DND-41 (cell line): ENCODE results near the gene CDIPT.

Experiments used
- ATAC-seq: fragments of 200-7000 bp; cut with Tn5 transposase; 3 replicates; pipeline ENCODE4 v1.9.1; 2021; ENCODE audit warnings: low read depth; ENCODE audit not compliant: insufficient read depth
- DNase-seq: peaks from one replicate; pipeline ENCODE4 v3.0.0-alpha.2; 2020
- H2AFZ ChIP-seq: 2 replicates; pipeline ENCODE4 v1.6.0; 2012; ENCODE audit warnings: low read depth, low read length
- H3K27ac ChIP-seq: 2 replicates; pipeline ENCODE4 v1.5.1; 2012; ENCODE audit warnings: low read length, inconsistent platforms
- H3K27me3 ChIP-seq: fragments of 200-600 bp; sonication (generic); 2 replicates; pipeline ENCODE4 v1.6.0; 2012; ENCODE audit warnings: low read length, mild to moderate bottlenecking, inconsistent platforms; ENCODE audit not compliant: insufficient read depth, poor library complexity
- H3K36me3 ChIP-seq: 2 replicates; pipeline ENCODE4 v1.5.1; 2012; ENCODE audit warnings: low read length, inconsistent platforms; ENCODE audit not compliant: insufficient read depth
- H3K4me1 ChIP-seq: 2 replicates; pipeline ENCODE4 v1.5.1; 2012; ENCODE audit warnings: mild to moderate bottlenecking, low read length; ENCODE audit not compliant: insufficient read depth
- H3K4me2 ChIP-seq: 2 replicates; pipeline ENCODE4 v1.6.0; 2012; ENCODE audit warnings: mild to moderate bottlenecking, moderate library complexity, low read length, inconsistent platforms; ENCODE audit not compliant: insufficient read depth
- H3K4me3 ChIP-seq, 2 experiments: fragments of 200-600 bp in 1 of 2; shearing (Covaris generic) in 1 of 2; 2 replicates each; pipeline ENCODE4 v1.5.1; 2012 to 2016; ENCODE audit warnings: inconsistent platforms in 2 of 2, low read length in 2 of 2, mild to moderate bottlenecking in 2 of 2, low read depth in 1 of 2, moderate library complexity in 1 of 2
- H3K79me2 ChIP-seq: 2 replicates; pipeline ENCODE4 v1.6.0; 2012; ENCODE audit warnings: low read length, inconsistent platforms; ENCODE audit not compliant: insufficient read depth
- H3K9ac ChIP-seq: 2 replicates; pipeline ENCODE4 v1.6.0; 2012; ENCODE audit warnings: low read depth, mild to moderate bottlenecking, inconsistent platforms, low read length, moderate library complexity
- H3K9me3 ChIP-seq: 2 replicates; pipeline ENCODE4 v1.5.1; 2012; ENCODE audit warnings: low read length, moderate library complexity, mild to moderate bottlenecking, inconsistent platforms; ENCODE audit not compliant: insufficient read depth, severe bottlenecking
- H4K20me1 ChIP-seq: 2 replicates; pipeline ENCODE4 v1.6.0; 2012; ENCODE audit warnings: low read length; ENCODE audit not compliant: insufficient read depth
- EZH2 ChIP-seq: IDR thresholded peaks from 3 replicates; pipeline ENCODE4 v1.6.1; 2012; ENCODE audit warnings: borderline replicate concordance, low read depth, mild to moderate bottlenecking, moderate library complexity, low read length, inconsistent platforms; ENCODE audit not compliant: severe bottlenecking
- TF ChIP-seq, protein P1 (sequence below): IDR thresholded peaks from 2 replicates; pipeline ENCODE4 v1.5.1; 2012; ENCODE audit warnings: borderline replicate concordance, low read length, moderate library complexity, mild to moderate bottlenecking; ENCODE audit not compliant: poor library complexity, severe bottlenecking; ENCODE audit errors: extremely low read depth

Gene CDIPT

DNA sequence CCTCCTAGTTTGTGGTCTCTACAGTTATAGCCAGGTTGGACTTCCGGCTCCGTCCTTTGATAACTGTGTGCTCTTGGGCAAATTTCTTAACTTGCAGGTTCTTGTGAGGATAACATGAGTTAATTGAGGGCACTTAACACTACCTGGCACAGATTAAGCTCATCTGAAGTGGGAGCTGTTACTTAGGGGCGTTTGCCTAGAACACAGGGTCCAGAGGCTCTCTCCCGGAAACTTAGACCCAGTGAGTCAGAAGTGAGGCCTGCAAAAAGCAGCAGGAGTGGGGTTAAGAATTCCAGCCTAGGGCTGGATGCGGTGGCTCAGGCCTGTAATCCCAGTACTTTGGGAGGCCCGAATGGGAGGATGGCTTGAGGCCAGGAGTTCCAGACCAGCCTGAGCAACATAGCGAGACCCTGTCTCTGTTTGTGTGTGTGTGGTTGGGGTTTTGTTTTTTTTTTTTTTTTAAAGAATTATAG, 41.3 kb downstream of the CDIPT start:
- no peak for DNase-seq
- peaks cover 49% of the 10 kb centered on the region for H3K4me1 ChIP-seq
- H3K4me2 ChIP-seq, result no peak overlapping the region
- H4K20me1 ChIP-seq, result peaks cover 31% of the 10 kb centered on the region
- TF ChIP-seq, protein P1, sequence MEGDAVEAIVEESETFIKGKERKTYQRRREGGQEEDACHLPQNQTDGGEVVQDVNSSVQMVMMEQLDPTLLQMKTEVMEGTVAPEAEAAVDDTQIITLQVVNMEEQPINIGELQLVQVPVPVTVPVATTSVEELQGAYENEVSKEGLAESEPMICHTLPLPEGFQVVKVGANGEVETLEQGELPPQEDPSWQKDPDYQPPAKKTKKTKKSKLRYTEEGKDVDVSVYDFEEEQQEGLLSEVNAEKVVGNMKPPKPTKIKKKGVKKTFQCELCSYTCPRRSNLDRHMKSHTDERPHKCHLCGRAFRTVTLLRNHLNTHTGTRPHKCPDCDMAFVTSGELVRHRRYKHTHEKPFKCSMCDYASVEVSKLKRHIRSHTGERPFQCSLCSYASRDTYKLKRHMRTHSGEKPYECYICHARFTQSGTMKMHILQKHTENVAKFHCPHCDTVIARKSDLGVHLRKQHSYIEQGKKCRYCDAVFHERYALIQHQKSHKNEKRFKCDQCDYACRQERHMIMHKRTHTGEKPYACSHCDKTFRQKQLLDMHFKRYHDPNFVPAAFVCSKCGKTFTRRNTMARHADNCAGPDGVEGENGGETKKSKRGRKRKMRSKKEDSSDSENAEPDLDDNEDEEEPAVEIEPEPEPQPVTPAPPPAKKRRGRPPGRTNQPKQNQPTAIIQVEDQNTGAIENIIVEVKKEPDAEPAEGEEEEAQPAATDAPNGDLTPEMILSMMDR, result no peak
- TF ChIP-seq EZH2, result no peak
- no peaks in the 10 kb centered on the region for H3K9me3 ChIP-seq
- peaks cover 32% of the 10 kb centered on the region for H3K36me3 ChIP-seq
- no peak for ATAC-seq
- no peaks in the 10 kb centered on the region for H3K27me3 ChIP-seq
- H2AFZ ChIP-seq, result no peak overlapping the region
- no peak overlapping the region for H3K4me3 ChIP-seq
- H3K79me2 ChIP-seq, result peaks cover 29% of the 10 kb centered on the region
- no peak overlapping the region for H3K9ac ChIP-seq
- H3K27ac ChIP-seq, result no peak overlapping the region

DNA sequence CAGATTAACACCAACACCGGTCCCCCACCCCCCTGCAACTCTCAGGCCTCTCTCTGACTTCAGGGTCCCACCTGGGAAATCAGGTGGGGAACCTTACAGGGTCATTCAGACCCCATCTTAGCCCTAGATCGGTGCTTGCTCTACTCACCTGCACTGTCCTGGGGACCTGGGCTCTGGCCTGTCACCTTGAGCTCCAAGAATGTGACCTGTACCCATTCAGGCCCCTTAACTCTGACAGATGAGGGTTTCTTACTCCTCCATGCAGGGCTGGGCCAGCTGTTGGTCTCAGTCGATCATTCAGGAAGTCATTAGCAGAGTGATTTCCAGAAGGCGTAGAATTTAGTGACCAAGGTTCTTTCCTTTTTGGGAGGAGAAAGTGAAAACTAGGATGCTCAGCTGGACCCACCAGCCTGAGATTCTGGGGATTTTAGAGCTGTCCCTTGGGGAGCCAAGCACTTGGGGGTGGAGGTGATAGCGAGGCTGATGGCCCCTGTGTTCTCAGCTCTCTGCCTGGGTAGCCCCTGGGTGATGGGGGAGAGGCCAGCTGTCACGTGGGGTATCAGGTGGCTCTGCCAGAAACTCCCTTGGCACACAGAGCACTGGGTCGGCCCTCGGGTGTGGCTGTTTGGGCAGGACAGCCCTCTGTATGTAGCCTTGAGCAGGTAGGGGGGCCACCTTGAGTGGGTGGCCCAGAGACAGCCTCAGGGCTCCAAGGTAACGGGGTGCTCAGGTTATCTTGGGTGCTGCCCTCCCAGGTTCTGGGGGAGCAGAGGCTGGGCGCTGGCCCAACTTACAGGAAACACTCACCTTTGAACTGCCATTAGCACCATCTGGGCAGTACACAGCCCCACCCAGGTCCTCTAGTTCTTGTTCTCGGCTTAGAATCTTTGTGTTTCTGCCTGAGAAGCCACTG, 42.0 kb downstream of the CDIPT start:
- Histone ChIP-seq H3K4me3 (no peak overlapping the region), H2AFZ (no peak overlapping the region), H3K9ac (peak overlapping the region; percentile 33; the same call in 1 of the 2 replicates), H3K79me2 (peaks cover 34% of the 10 kb centered on the region), H3K4me2 (0 out of 2 replicates have a peak overlapping the region, but pooled peaks have one; percentile 36), H3K4me1 (peaks cover 43% of the 10 kb centered on the region), H3K27ac (peak overlapping the region; percentile 29; the same call in 1 of the 2 replicates), H3K9me3 (no peaks in the 10 kb centered on the region), H4K20me1 (peaks cover 31% of the 10 kb centered on the region), H3K27me3 (no peaks in the 10 kb centered on the region), H3K36me3 (peaks cover 32% of the 10 kb centered on the region)
- DNase-seq, result no peak
- no peak for ATAC-seq
- TF ChIP-seq, protein P1, result no peak
- no peak for TF ChIP-seq EZH2

DNA sequence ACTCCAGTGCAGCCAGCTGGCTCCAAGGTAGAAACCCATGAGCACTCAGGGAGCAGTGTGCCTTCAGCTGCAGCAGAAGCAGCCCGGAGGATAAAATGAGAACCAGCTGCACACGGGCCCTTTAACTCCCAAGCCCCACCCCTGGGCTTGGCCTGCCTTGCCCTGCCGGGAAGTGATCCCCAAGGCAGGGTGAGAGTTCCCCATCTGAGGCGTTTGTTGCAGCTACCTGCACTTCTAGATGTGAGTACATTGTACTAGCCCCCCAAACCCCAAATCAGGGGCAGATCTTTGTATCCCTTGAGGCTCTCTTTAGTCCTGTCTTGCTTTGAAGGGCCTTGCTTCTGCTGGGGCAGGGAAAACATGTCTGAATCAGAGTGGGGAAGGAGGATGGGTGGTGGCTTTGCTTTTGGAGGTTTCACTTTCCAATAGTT, 42.7 kb downstream of the CDIPT start, which contains the start of gene MVP:
Gene MVP (plus strand): TSS at position 192 of the 431 bp plus-strand sequence. CDS start 10,088 bp downstream, outside the sequence.
- H3K79me2 ChIP-seq, result peaks cover 34% of the 10 kb centered on the region
- H3K27ac ChIP-seq, result peak within 1 kb of the TSS; percentile 29; the same call in 1 of the 2 replicates

More for the DNA sequence above, 42.7 kb downstream of the CDIPT start, which contains the start of gene MVP:
- Histone ChIP-seq H2AFZ (no peak within 1 kb of the TSS), H3K27me3 (no peaks in the 10 kb centered on the region), H3K4me3 (peak within 1 kb of the TSS in 1 of 2 experiments; percentile 13; a peak in 1 of 4 replicates), H3K4me2 (peak within 1 kb of the TSS; percentile 36), H4K20me1 (peaks cover 31% of the 10 kb centered on the region), H3K9me3 (no peaks in the 10 kb centered on the region), H3K4me1 (peaks cover 38% of the 10 kb centered on the region), H3K9ac (peak within 1 kb of the TSS; percentile 33; the same call in 1 of the 2 replicates), H3K36me3 (peaks cover 32% of the 10 kb centered on the region)
- ATAC-seq, result no peak
- DNase-seq, result peak; percentile 42
- TF ChIP-seq EZH2, result no peak
- TF ChIP-seq, protein P1, result no peak
